Measurements from ENCODE around the gene TRIM72. TPM values are rescaled to one million over a fixed set of nuclear protein-coding genes. Genes with fewer than 3 reads are reported as not detected.

TRIM72 gene
- total RNA-seq, 1 experiment from 2014 or later, result 0.08 TPM

GRCh38 chr16:31217136-31217530, 3.2 kb downstream of the TRIM72 start:
- in situ Hi-C loops (cut with HindIII; ENCODE audit: low pct_unique_long_range_greater_than_20kb, low sequenced_read_pairs), result no loop called here
- DNase-seq (ENCODE audit: low read depth, low spot score) (no peak), ATAC-seq (no peak)
- Histone ChIP-seq H3K9me3 (ENCODE audit: control insufficient read depth, insufficient read depth, low read depth, low read length) (no peaks in the 10 kb centered on the region), H3K4me3 (ENCODE audit: low read depth in 2 of 2, low read length in 2 of 2) (no peak overlapping the region), H3K4me1 (ENCODE audit: control insufficient read depth, insufficient read depth, low read length) (peaks cover 7% of the 10 kb centered on the region; the same call in 1 of the 2 replicates), H3K36me3 (ENCODE audit: control insufficient read depth, insufficient read depth, low read length) (no peaks in the 10 kb centered on the region; the same call in 1 of the 2 replicates), H3K27ac (ENCODE audit: low read length) (no peak overlapping the region), H3K27me3 (ENCODE audit: control insufficient read depth, insufficient read depth, low read length) (no peaks in the 10 kb centered on the region)
- TF ChIP-seq, protein P1, sequence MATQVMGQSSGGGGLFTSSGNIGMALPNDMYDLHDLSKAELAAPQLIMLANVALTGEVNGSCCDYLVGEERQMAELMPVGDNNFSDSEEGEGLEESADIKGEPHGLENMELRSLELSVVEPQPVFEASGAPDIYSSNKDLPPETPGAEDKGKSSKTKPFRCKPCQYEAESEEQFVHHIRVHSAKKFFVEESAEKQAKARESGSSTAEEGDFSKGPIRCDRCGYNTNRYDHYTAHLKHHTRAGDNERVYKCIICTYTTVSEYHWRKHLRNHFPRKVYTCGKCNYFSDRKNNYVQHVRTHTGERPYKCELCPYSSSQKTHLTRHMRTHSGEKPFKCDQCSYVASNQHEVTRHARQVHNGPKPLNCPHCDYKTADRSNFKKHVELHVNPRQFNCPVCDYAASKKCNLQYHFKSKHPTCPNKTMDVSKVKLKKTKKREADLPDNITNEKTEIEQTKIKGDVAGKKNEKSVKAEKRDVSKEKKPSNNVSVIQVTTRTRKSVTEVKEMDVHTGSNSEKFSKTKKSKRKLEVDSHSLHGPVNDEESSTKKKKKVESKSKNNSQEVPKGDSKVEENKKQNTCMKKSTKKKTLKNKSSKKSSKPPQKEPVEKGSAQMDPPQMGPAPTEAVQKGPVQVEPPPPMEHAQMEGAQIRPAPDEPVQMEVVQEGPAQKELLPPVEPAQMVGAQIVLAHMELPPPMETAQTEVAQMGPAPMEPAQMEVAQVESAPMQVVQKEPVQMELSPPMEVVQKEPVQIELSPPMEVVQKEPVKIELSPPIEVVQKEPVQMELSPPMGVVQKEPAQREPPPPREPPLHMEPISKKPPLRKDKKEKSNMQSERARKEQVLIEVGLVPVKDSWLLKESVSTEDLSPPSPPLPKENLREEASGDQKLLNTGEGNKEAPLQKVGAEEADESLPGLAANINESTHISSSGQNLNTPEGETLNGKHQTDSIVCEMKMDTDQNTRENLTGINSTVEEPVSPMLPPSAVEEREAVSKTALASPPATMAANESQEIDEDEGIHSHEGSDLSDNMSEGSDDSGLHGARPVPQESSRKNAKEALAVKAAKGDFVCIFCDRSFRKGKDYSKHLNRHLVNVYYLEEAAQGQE (IDR thresholded peaks at IDR 0.05; ENCODE audit: insufficient read depth in 1 of 2, low read depth in 2 of 2, low read length in 1 of 2), result no peak
- TF ChIP-seq POLR2AphosphoS5 (IDR thresholded peaks at IDR 0.05; ENCODE audit: low read depth, low read length), result no peak
- no TSS peak for BruUV-seq (replicated peaks)
- POLR2A ChIA-PET, result interaction anchor here (0.5 kb wide), 1 partner anchor 221 kb away, joined by 4 read pairs; no protein-coding TSS in a partner anchor
- intact Hi-C loops (cut with micrococcal nuclease; ENCODE audit: unreplicated experiment), result loop anchor here (10.0 kb wide), 1 partner anchor 68 kb away; no protein-coding TSS in a partner anchor
- CTCF ChIA-PET, result no interaction called here

DNA sequence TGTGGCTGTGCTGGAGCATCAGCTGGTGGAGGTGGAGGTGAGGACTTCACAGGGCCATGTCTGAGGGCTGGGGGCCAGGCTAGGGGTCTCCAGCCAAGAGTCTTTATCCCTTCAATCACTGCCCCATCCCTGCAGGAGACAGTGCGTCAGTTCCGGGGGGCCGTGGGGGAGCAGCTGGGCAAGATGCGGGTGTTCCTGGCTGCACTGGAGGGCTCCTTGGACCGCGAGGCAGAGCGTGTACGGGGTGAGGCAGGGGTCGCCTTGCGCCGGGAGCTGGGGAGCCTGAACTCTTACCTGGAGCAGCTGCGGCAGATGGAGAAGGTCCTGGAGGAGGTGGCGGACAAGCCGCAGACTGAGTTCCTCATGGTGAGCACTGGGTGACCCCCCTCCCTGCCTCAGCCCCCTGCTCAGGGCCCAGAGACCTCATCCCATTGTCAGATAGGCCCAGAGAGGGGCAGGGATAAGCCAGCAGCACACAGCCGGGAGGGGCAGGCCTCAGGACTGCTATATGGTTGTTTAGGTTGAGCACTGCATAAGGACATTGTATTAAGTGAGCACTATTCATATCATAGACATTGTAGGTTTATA, 5.3 kb downstream of the TRIM72 start:
- TF ChIP-seq, protein P1 (IDR thresholded peaks at IDR 0.05; ENCODE audit: insufficient read depth in 1 of 2, low read depth in 2 of 2, low read length in 1 of 2), result no peak
- TF ChIP-seq TCF7L2 (IDR thresholded peaks at IDR 0.05; ENCODE audit: low read depth, low read length), result no peak
- TF ChIP-seq SIN3A (IDR thresholded peaks at IDR 0.05; ENCODE audit: borderline replicate concordance, insufficient read depth, low read depth, low read length), result no peak
- no peak for TF ChIP-seq POLR2AphosphoS5 (IDR thresholded peaks at IDR 0.05; ENCODE audit: low read depth, low read length)
- TF ChIP-seq CTCF (IDR thresholded peaks at IDR 0.05), result no peak
- peaks cover 7% of the 10 kb centered on the region; the same call in 1 of the 2 replicates for H3K4me1 ChIP-seq (ENCODE audit: control insufficient read depth, insufficient read depth, low read length)
- no peak overlapping the region for H3K27ac ChIP-seq (ENCODE audit: low read length)
- intact Hi-C loops (cut with micrococcal nuclease; ENCODE audit: unreplicated experiment), result loop anchor here (10.0 kb wide), 1 partner anchor 66 kb away; no protein-coding TSS in a partner anchor
- POLR2A ChIA-PET, result no interaction called here
- DNase-seq (ENCODE audit: low read depth, low spot score) (no peak), ATAC-seq (no peak)
- no peaks in the 10 kb centered on the region for H3K9me3 ChIP-seq (ENCODE audit: control insufficient read depth, insufficient read depth, low read depth, low read length)
- H3K36me3 ChIP-seq (ENCODE audit: control insufficient read depth, insufficient read depth, low read length), result no peaks in the 10 kb centered on the region; the same call in 1 of the 2 replicates
- no peaks in the 10 kb centered on the region for H3K27me3 ChIP-seq (ENCODE audit: control insufficient read depth, insufficient read depth, low read length)
- H3K4me3 ChIP-seq (ENCODE audit: low read depth in 2 of 2, low read length in 2 of 2), result no peak overlapping the region
- CTCF ChIA-PET, result no interaction called here
- no TSS peak for BruUV-seq (replicated peaks)
- in situ Hi-C loops (cut with HindIII; ENCODE audit: low pct_unique_long_range_greater_than_20kb, low sequenced_read_pairs), result no loop called here
